ENCODE data around the gene GLI3. TPM values are rescaled to one million over a fixed set of nuclear protein-coding genes. Genes with fewer than 3 reads are reported as not detected.

GLI3 gene
- total RNA-seq, 4 donors from 2014 or later, result 23.1 to 41.3 (median 24.6) TPM

GRCh38 chr7:42108803-42109528 lies 128.0 kb downstream of the GLI3 start:
- H3K4me1 ChIP-seq, result peaks cover 49% of the 10 kb centered on the region
- H3K27ac ChIP-seq, result no peak overlapping the region

GRCh38 chr7:42107484-42108240 lies 129.3 kb downstream of the GLI3 start:
- no peaks in the 10 kb centered on the region for H3K27me3 ChIP-seq
- TF ChIP-seq POLR2AphosphoS5 (IDR thresholded peaks at IDR 0.05) (peak in 1 of 3 donors; percentile 32), POLR2A (IDR thresholded peaks at IDR 0.05) (no peak)
- WGBS, result 43% methylated on average over 10 of the region's 10 CpGs
- peak overlapping the region; percentile 23 for H3K27ac ChIP-seq
- H3K36me3 ChIP-seq, result no peaks in the 10 kb centered on the region
- H3K9me3 ChIP-seq, result no peaks in the 10 kb centered on the region
- DNase-seq (ENCODE audit: low spot score in 2 of 2), result no peak
- peaks cover 49% of the 10 kb centered on the region for H3K4me1 ChIP-seq
- H3K4me3 ChIP-seq, result no peak overlapping the region

More at GRCh38 chr7:42108803-42109528, 128.0 kb downstream of the GLI3 start:
- 80% methylated on average over 7 of the region's 7 CpGs for WGBS
- no peak overlapping the region for H3K4me3 ChIP-seq
- DNase-seq (ENCODE audit: low spot score in 2 of 2), result no peak
- no peaks in the 10 kb centered on the region for H3K9me3 ChIP-seq
- no peaks in the 10 kb centered on the region for H3K27me3 ChIP-seq
- no peak for TF ChIP-seq EP300 (IDR thresholded peaks at IDR 0.05)
- TF ChIP-seq, protein P1, sequence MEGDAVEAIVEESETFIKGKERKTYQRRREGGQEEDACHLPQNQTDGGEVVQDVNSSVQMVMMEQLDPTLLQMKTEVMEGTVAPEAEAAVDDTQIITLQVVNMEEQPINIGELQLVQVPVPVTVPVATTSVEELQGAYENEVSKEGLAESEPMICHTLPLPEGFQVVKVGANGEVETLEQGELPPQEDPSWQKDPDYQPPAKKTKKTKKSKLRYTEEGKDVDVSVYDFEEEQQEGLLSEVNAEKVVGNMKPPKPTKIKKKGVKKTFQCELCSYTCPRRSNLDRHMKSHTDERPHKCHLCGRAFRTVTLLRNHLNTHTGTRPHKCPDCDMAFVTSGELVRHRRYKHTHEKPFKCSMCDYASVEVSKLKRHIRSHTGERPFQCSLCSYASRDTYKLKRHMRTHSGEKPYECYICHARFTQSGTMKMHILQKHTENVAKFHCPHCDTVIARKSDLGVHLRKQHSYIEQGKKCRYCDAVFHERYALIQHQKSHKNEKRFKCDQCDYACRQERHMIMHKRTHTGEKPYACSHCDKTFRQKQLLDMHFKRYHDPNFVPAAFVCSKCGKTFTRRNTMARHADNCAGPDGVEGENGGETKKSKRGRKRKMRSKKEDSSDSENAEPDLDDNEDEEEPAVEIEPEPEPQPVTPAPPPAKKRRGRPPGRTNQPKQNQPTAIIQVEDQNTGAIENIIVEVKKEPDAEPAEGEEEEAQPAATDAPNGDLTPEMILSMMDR (IDR thresholded peaks at IDR 0.05), result no peak
- no peak for TF ChIP-seq POLR2A (IDR thresholded peaks at IDR 0.05)
- no peak for TF ChIP-seq POLR2AphosphoS5 (IDR thresholded peaks at IDR 0.05)
- H3K36me3 ChIP-seq, result no peaks in the 10 kb centered on the region

DNA sequence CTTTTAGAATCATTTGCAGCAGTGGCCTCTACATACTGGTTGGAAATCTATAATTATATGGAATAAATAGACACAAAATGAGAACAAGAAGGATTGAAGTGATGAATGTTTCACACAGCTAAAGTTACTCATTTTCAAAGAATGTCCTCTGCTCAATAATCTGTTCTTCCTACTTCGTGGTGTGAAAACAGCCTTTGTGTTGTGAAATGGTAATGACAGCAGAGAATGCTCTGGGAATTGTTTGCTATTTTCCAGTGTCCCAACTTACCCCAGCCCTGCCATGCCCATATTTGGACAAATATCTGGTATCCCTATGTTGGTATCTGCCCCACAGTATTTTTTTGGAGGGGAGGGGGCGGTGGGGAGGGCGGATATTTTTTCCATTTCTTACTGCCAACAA lies 130.4 kb downstream of the GLI3 start:
- 54% methylated on average over 3 of the region's 3 CpGs for WGBS
- no peak for TF ChIP-seq POLR2AphosphoS5 (IDR thresholded peaks at IDR 0.05)
- TF ChIP-seq POLR2A (IDR thresholded peaks at IDR 0.05), result no peak
- TF ChIP-seq, protein P1 (IDR thresholded peaks at IDR 0.05), result no peak
- no peak for TF ChIP-seq EP300 (IDR thresholded peaks at IDR 0.05)
- Histone ChIP-seq H3K36me3 (no peaks in the 10 kb centered on the region), H3K9me3 (no peaks in the 10 kb centered on the region), H3K4me1 (peaks cover 49% of the 10 kb centered on the region), H3K27me3 (no peaks in the 10 kb centered on the region), H3K4me3 (no peak overlapping the region), H3K27ac (peak overlapping the region; percentile 58)
- DNase-seq (ENCODE audit: low spot score in 2 of 2), result no peak

DNA sequence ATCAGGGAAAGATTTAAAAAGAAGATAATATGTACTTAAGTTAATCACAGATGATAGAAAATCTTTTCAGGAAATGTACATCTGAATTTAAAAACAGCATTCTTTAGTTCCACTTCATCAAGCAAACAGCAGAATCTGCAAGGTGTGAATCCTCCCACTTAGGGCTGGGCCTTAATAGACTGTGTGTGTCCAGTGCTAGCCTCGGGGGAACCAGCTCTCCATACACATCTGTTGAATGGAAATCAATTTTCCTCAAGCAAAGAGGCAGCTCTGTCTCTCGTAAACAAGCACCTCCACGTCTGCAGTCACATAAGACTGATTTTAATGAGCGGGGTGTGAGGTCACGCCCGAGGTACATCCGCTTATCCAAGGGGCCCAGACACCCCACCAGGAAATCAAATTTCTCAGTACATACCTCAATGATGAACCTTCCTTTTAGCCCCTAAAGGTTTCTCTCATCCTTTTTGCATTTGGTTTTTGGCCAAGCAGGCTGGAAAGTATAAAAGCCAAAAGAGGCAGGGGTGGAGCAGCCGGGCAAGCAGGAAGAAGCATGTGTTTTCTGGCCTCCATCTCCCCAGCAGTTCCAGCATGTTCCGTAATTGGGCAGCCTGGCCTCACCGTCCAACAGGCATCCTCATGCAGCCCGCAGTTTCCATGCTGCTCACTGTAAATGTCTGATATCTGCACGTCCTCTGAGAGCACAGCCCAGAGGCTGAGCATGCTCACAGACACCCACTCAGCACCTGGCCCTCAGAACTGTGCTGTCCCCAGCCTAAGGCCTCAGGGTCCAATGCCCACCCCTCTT lies 131.3 kb downstream of the GLI3 start:
- H3K9me3 ChIP-seq, result no peaks in the 10 kb centered on the region
- peak overlapping the region; percentile 58 for H3K27ac ChIP-seq
- H3K4me1 ChIP-seq, result peaks cover 51% of the 10 kb centered on the region
- WGBS, result 42% methylated on average over 8 of the region's 12 CpGs
- no peaks in the 10 kb centered on the region for H3K36me3 ChIP-seq
- TF ChIP-seq EP300 (IDR thresholded peaks at IDR 0.05) (no peak), POLR2AphosphoS5 (IDR thresholded peaks at IDR 0.05) (no peak), POLR2A (IDR thresholded peaks at IDR 0.05) (no peak)
- TF ChIP-seq, protein P1 (IDR thresholded peaks at IDR 0.05), result no peak
- no peaks in the 10 kb centered on the region for H3K27me3 ChIP-seq
- DNase-seq (ENCODE audit: low spot score in 2 of 2), result no peak
- H3K4me3 ChIP-seq, result no peak overlapping the region

GRCh38 chr7:42104694-42105093 lies 132.3 kb downstream of the GLI3 start:
- TF ChIP-seq EP300 (IDR thresholded peaks at IDR 0.05), result no peak
- TF ChIP-seq POLR2AphosphoS5 (IDR thresholded peaks at IDR 0.05), result no peak
- TF ChIP-seq, protein P1 (IDR thresholded peaks at IDR 0.05), result no peak
- no peak for TF ChIP-seq POLR2A (IDR thresholded peaks at IDR 0.05)
- Histone ChIP-seq H3K4me3 (no peak overlapping the region), H3K4me1 (peaks cover 58% of the 10 kb centered on the region), H3K36me3 (no peaks in the 10 kb centered on the region), H3K27ac (no peak overlapping the region), H3K27me3 (no peaks in the 10 kb centered on the region), H3K9me3 (no peaks in the 10 kb centered on the region)
- 28% methylated on average over 2 of the region's 2 CpGs for WGBS
- DNase-seq (ENCODE audit: low spot score in 2 of 2), result no peak

Measured in suprapubic skin (tissue), 4 donors.